B cell (primary cell): ENCODE data around the gene RHOH. TPM values are rescaled to one million over a fixed set of nuclear protein-coding genes. Genes with fewer than 3 reads are reported as not detected.
A peak's percentile ranks its signal among the peaks of the same experiment; 100 is the strongest.

Experiments
- ATAC-seq: fragments of 200-7000 bp; cut with Tn5 transposase; one replicate; pipeline ENCODE4 v1.10.0; 2021; ENCODE audit warnings: low read depth, mild to moderate bottlenecking, moderate number of reproducible peaks, moderate library complexity
- CTCF ChIA-PET: fragments of 350-600 bp; sonication (Branson Sonifier 250); formaldehyde crosslinking; loops from one replicate; lab custom pipeline; 2021; ENCODE audit warnings: antibody characterized with exemption, inconsistent platforms; lab: Charles Lee
- POLR2A ChIA-PET: fragments of 350-600 bp; sonication (Branson Sonifier 250); formaldehyde crosslinking; loops from one replicate; lab custom pipeline; 2021; ENCODE audit warnings: antibody characterized with exemption; lab: Charles Lee
- DNase-seq: peaks from one replicate; pipeline ENCODE4 v3.0.0; 2013
- H2AFZ ChIP-seq: 2 replicates; pipeline ENCODE4 v1.6.1; 2012; ENCODE audit warnings: mild to moderate bottlenecking, low read depth, low read length; ENCODE audit not compliant: insufficient read depth, poor library complexity, severe bottlenecking
- H3K27ac ChIP-seq, 2 donors: 1 replicate in 1 of 2; 2 replicates in 1 of 2; pipeline ENCODE4 v1.5.1; 2012 to 2013; ENCODE audit warnings: low read length in 2 of 2, mild to moderate bottlenecking in 2 of 2, moderate library complexity in 1 of 2
- H3K27me3 ChIP-seq, 4 experiments: fragments of 200-600 bp in 1 of 4; sonication (generic) in 1 of 4; replicated peaks in 1 of 4; 1 replicate in 2 of 4; 2 replicates in 2 of 4; pipeline versions ENCODE4 v1.6.1 to v1.7.0; 2013 to 2016; ENCODE audit warnings: low read length in 3 of 4, mild to moderate bottlenecking in 2 of 4, mixed read lengths in 1 of 4, moderate library complexity in 1 of 4; ENCODE audit not compliant: insufficient read depth in 4 of 4, control insufficient read depth in 3 of 4; ENCODE audit errors: control extremely low read depth in 1 of 4
- H3K36me3 ChIP-seq, 2 experiments: replicated peaks in 1 of 2; 1 replicate in 1 of 2; 2 replicates in 1 of 2; pipeline versions ENCODE4 v1.6.1 to v1.7.1; 2013; ENCODE audit warnings: low read length in 1 of 2; ENCODE audit not compliant: insufficient read depth in 2 of 2, control insufficient read depth in 1 of 2; ENCODE audit errors: control extremely low read depth in 1 of 2, extremely low read depth in 1 of 2
- H3K4me1 ChIP-seq, 2 donors: fragments of 200-600 bp in 1 of 2; sonication (generic) in 1 of 2; 1 replicate in 1 of 2; 2 replicates in 1 of 2; pipeline versions ENCODE4 v1.5.1 to v1.6.1; 2013 to 2017; ENCODE audit warnings: low read length in 2 of 2; ENCODE audit not compliant: control insufficient read depth in 2 of 2, insufficient read depth in 2 of 2
- H3K4me2 ChIP-seq: replicated peaks from 2 replicates; pipeline ENCODE3; 2012; ENCODE audit warnings: mild to moderate bottlenecking, low read depth, low read length; ENCODE audit not compliant: poor library complexity, severe bottlenecking
- H3K4me3 ChIP-seq, 5 experiments: fragments of 200-600 bp in 1 of 5; sonication (generic) in 1 of 5; 1 replicate in 3 of 5; 2 replicates in 2 of 5; pipeline versions ENCODE4 v1.5.1 to v1.7.0; 2011 to 2016; ENCODE audit warnings: low read length in 4 of 5, mild to moderate bottlenecking in 4 of 5, low read depth in 2 of 5, control low read depth in 1 of 5, moderate library complexity in 1 of 5; ENCODE audit not compliant: insufficient read depth in 1 of 5; ENCODE audit errors: control extremely low read depth in 1 of 5, extremely low read depth in 1 of 5
- H3K79me2 ChIP-seq: fragments of 200-600 bp; sonication (generic); one replicate; pipeline ENCODE4 v1.6.0; 2016; ENCODE audit warnings: low read length; ENCODE audit not compliant: control insufficient read depth, insufficient read depth
- H3K9ac ChIP-seq: fragments of 200-600 bp; sonication (generic); 2 replicates; pipeline ENCODE4 v1.6.1; 2017; ENCODE audit warnings: mild to moderate bottlenecking, low read length, moderate library complexity
- H3K9me3 ChIP-seq, 3 donors: one replicate each; pipeline versions ENCODE4 v1.6.1 to v1.7.1; 2013; ENCODE audit warnings: low read length in 2 of 3; ENCODE audit not compliant: control insufficient read depth in 2 of 3, insufficient read depth in 1 of 3; ENCODE audit errors: control extremely low read depth in 1 of 3
- H4K20me1 ChIP-seq: 2 replicates; pipeline ENCODE4 v1.6.0; 2012; ENCODE audit warnings: mild to moderate bottlenecking, low read length; ENCODE audit not compliant: insufficient read depth, control insufficient read depth, poor library complexity, severe bottlenecking
- H3K27ac Mint-ChIP-seq: one replicate; pipeline ENCODE4 v1.8.0; 2021; ENCODE audit warnings: mixed read lengths
- H3K27me3 Mint-ChIP-seq: one replicate; pipeline ENCODE4 v1.8.0; 2021; ENCODE audit warnings: mixed read lengths
- H3K4me1 Mint-ChIP-seq: one replicate; pipeline ENCODE4 v1.8.0; 2021; ENCODE audit warnings: mixed read lengths
- H3K4me3 Mint-ChIP-seq: one replicate; pipeline ENCODE4 v1.8.0; 2021; ENCODE audit warnings: mixed read lengths
- H3K9me3 Mint-ChIP-seq: one replicate; pipeline ENCODE4 v1.8.0; 2022; ENCODE audit warnings: mixed read lengths; ENCODE audit not compliant: insufficient read depth
- CTCF ChIP-seq: fragments of 200-600 bp; IDR thresholded peaks from one replicate; pipeline ENCODE4 v1.8.0; 2022; ENCODE audit warnings: antibody characterized with exemption, mild to moderate bottlenecking
- EZH2 ChIP-seq: IDR thresholded peaks from 2 replicates; pipeline ENCODE4 v1.6.1; 2012; ENCODE audit warnings: borderline replicate concordance, low read depth, mild to moderate bottlenecking, moderate library complexity, low read length; ENCODE audit not compliant: insufficient read depth, poor library complexity, severe bottlenecking
- WGBS: methylation state at CpG from one replicate; pipeline ENCODE4 v1.1.5; 2013; ENCODE audit warnings: missing lambda C conversion rate; ENCODE audit not compliant: insufficient coverage; 5-methylcytosine and 5-hydroxymethylcytosine counted together
- intact Hi-C: fragments of 100-400 bp; cut with micrococcal nuclease; formaldehyde crosslinking; loops from one replicate; pipeline ENCODE4 v1.10.0; 2022
- polyA plus RNA-seq: library from polyadenylated mRNA; depleted of rRNA; stranded (reverse); fragments of >200 nt; gene quantifications from 2 replicates; pipeline ENCODE4 v1.2.3, GENCODE V29; 2012
- total RNA-seq, 2 donors: library from RNA; stranded (reverse); fragments of 120-200 nt in 1 of 2; gene quantifications; 1 replicate in 1 of 2; 2 replicates in 1 of 2; pipeline versions ENCODE4 v1.2.3 to v1.2.4, GENCODE V29; 2013 to 2022

RHOH gene
- total and polyA plus RNA-seq, 2 donors (not counting 1 experiment from before 2014, with no cell fraction given), result 118 to 209 TPM

- Histone ChIP-seq H3K4me2 (peak overlapping the region; percentile 83), H3K36me3 (peaks cover 7 to 29% of the 10 kb centered on the region in 2 experiments), H3K9me3 (no peaks in the 10 kb centered on the region), H3K79me2 (peaks cover 100% of the 10 kb centered on the region), H3K27ac (peak overlapping the region; percentile 93 to 99), H2AFZ (no peak overlapping the region), H3K4me3 (peak overlapping the region in 3 of 5 experiments; percentile 20 to 91 (median 90)), H3K9ac (peak overlapping the region; percentile 99), H3K27me3 (no peaks in the 10 kb centered on the region), H3K4me1 (peaks cover 56 to 64% of the 10 kb centered on the region in 2 donors), H4K20me1 (peaks cover 90% of the 10 kb centered on the region)
- Mint-ChIP-seq H3K27ac (peak overlapping the region; percentile 78), H3K27me3 (no peaks in the 10 kb centered on the region), H3K4me3 (peak overlapping the region; percentile 96), H3K4me1 (peaks cover 65% of the 10 kb centered on the region), H3K9me3 (no peaks in the 10 kb centered on the region)
- DNase-seq (no peak), ATAC-seq (no peak)
- intact Hi-C loops, result no loop called here
- POLR2A ChIA-PET, result interaction anchor here (0.6 kb wide), 1 partner anchor 19 kb away, joined by 3 read pairs; no protein-coding TSS in a partner anchor
- 70% methylated on average over 2 of the region's 4 CpGs for WGBS
- no peak for TF ChIP-seq CTCF
- TF ChIP-seq EZH2, result no peak
- CTCF ChIA-PET, result interaction anchor here (0.9 to 1.6 kb wide), 5 partner anchors 16 to 106 kb away, joined by 3 to 5 read pairs (median 4); no protein-coding TSS in a partner anchor
Observed at GRCh38 chr4:40201898-40202297, 5.1 kb downstream of the RHOH start.

- 50% methylated on average over 1 of the region's 3 CpGs for WGBS
- Histone ChIP-seq H2AFZ (no peak overlapping the region), H4K20me1 (peaks cover 96% of the 10 kb centered on the region), H3K27ac (peak overlapping the region; percentile 93 to 99), H3K36me3 (peaks cover 7 to 32% of the 10 kb centered on the region in 2 experiments), H3K9ac (peak overlapping the region; percentile 99), H3K27me3 (no peaks in the 10 kb centered on the region), H3K79me2 (peaks cover 100% of the 10 kb centered on the region), H3K9me3 (no peaks in the 10 kb centered on the region), H3K4me1 (peaks cover 62 to 69% of the 10 kb centered on the region in 2 donors), H3K4me2 (peak overlapping the region; percentile 83), H3K4me3 (peak overlapping the region; percentile 0 to 91 (median 23))
- peaks cover 71% of the 10 kb centered on the region for H3K4me1 Mint-ChIP-seq
- no peak for ATAC-seq
- no peaks in the 10 kb centered on the region for H3K9me3 Mint-ChIP-seq
- no peaks in the 10 kb centered on the region for H3K27me3 Mint-ChIP-seq
- peak overlapping the region; percentile 92 for H3K4me3 Mint-ChIP-seq
- DNase-seq, result no peak
- ChIA-PET CTCF (interaction anchor here (0.7 to 1.6 kb wide), 6 partner anchors 13 to 106 kb away, joined by 3 to 5 read pairs (median 4); no protein-coding TSS in a partner anchor), POLR2A (interaction anchor here (0.6 kb wide), 1 partner anchor 18 kb away, joined by 3 read pairs; no protein-coding TSS in a partner anchor)
- intact Hi-C loops, result no loop called here
- TF ChIP-seq CTCF, result no peak
- TF ChIP-seq EZH2, result no peak
- peak overlapping the region; percentile 95 for H3K27ac Mint-ChIP-seq
Observed at GRCh38 chr4:40202474-40202873, 5.6 kb downstream of the RHOH start.
